Astrocyte of the cerebellum (primary cell): ENCODE data around the gene PKDCC.

Experiments
- DNase-seq: peaks from one replicate; pipeline ENCODE4 v3.0.0-alpha.2; 2011; ENCODE audit warnings: low read depth
- H3K4me3 ChIP-seq: 2 replicates; pipeline ENCODE4 v1.5.1; 2011; ENCODE audit warnings: mild to moderate bottlenecking, low read depth, low read length, moderate library complexity
- CTCF ChIP-seq: IDR thresholded peaks from 2 replicates; pipeline ENCODE4 v1.5.1; 2012; ENCODE audit warnings: low read length, low read depth, moderate library complexity, mild to moderate bottlenecking; ENCODE audit errors: missing control alignments
- in situ Hi-C: cut with HindIII; loops from 2 replicates; pipeline ENCODE4 v1.10.0; 2017; ENCODE audit warnings: low sequenced_read_pairs

PKDCC gene

GRCh38 chr2:42087137-42087856 lies 39.5 kb downstream of the PKDCC start:
- in situ Hi-C loops, result loop anchor here (5.0 kb wide), 2 partner anchors 65 to 230 kb away; no protein-coding TSS in a partner anchor
- no peak for DNase-seq
- H3K4me3 ChIP-seq, result no peak overlapping the region
- TF ChIP-seq CTCF, result no peak

GRCh38 chr2:42087857-42088195 lies 40.0 kb downstream of the PKDCC start:
- H3K4me3 ChIP-seq, result no peak overlapping the region
- no peak for TF ChIP-seq CTCF
- in situ Hi-C loops, result loop anchor here (5.0 kb wide), 2 partner anchors 66 to 231 kb away; no protein-coding TSS in a partner anchor
- no peak for DNase-seq

DNA sequence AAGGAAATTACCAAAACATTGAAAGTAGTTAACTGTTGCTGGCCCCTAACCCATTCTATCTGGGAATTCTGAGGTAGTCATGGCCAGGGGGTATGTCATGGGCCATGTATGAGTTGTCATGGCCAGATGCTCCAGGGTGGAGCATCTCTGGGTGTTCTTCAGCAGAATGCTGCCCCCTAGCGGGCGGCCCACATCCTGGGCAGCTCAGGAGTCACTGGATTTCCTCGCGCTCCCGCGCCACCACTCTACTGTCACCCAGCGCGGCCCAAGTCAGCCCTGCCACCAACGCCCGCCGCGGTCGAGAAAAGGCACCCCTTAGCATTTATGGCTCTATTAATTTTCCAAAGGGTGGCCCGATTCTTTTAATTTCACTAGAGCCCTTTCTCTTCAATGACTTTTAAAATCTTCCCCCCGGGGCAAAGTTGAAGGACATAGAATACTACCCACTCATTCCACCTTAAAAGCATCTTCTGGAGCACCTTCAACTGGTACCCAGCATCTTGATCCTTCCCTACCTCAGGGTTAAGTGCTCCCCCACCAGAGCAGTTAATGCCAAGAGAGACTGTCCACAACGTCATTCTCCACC lies 41.6 kb downstream of the PKDCC start:
- peak; percentile 52 for TF ChIP-seq CTCF
- in situ Hi-C loops, result loop anchor here (5.0 kb wide), 2 partner anchors 67 to 232 kb away; no protein-coding TSS in a partner anchor
- H3K4me3 ChIP-seq, result no peak overlapping the region
- DNase-seq, result no peak

GRCh38 chr2:42090216-42090615 lies 42.4 kb downstream of the PKDCC start:
- TF ChIP-seq CTCF, result no peak
- H3K4me3 ChIP-seq, result no peak overlapping the region
- DNase-seq, result no peak
- in situ Hi-C loops, result no loop called here

- H3K4me3 ChIP-seq, result no peak overlapping the region
- TF ChIP-seq CTCF, result no peak
- no peak for DNase-seq
- in situ Hi-C loops, result no loop called here
Measured at GRCh38 chr2:42091671-42092070, 43.9 kb downstream of the PKDCC start.

GRCh38 chr2:42092084-42092996 lies 44.5 kb downstream of the PKDCC start:
- in situ Hi-C loops, result no loop called here
- TF ChIP-seq CTCF, result no peak
- DNase-seq, result no peak
- no peak overlapping the region for H3K4me3 ChIP-seq
